ENCODE measurements around the gene ACTR10.

Gene ACTR10

GRCh38 chr14:58275527-58276190 is 75.7 kb downstream of the ACTR10 start:
- in situ Hi-C loops (cut with HindIII; ENCODE audit: low pct_unique_long_range_greater_than_20kb, low sequenced_read_pairs): no loop called here
- no peak for TF ChIP-seq JUND (IDR thresholded peaks at IDR 0.05; ENCODE audit: low read depth)
- DNase-seq (ENCODE audit: low read depth in 1 of 2, low spot score in 1 of 2): no peak

- in situ Hi-C loops (cut with HindIII; ENCODE audit: low pct_unique_long_range_greater_than_20kb, low sequenced_read_pairs): no loop called here
- no peak for TF ChIP-seq JUND (IDR thresholded peaks at IDR 0.05; ENCODE audit: low read depth)
- DNase-seq (ENCODE audit: low read depth in 1 of 2, low spot score in 1 of 2): no peak
Observed at GRCh38 chr14:58276208-58276607, 76.3 kb downstream of the ACTR10 start.

- no peak for DNase-seq (ENCODE audit: low read depth in 1 of 2, low spot score in 1 of 2)
- no peak for TF ChIP-seq JUND (IDR thresholded peaks at IDR 0.05; ENCODE audit: low read depth)
- in situ Hi-C loops (cut with HindIII; ENCODE audit: low pct_unique_long_range_greater_than_20kb, low sequenced_read_pairs): no loop called here
Observed at GRCh38 chr14:58278177-58278576, 78.2 kb downstream of the ACTR10 start.

- in situ Hi-C loops (cut with HindIII; ENCODE audit: low pct_unique_long_range_greater_than_20kb, low sequenced_read_pairs): no loop called here
- TF ChIP-seq JUND (IDR thresholded peaks at IDR 0.05; ENCODE audit: low read depth): no peak
Observed at GRCh38 chr14:58280954-58281787, 81.2 kb downstream of the ACTR10 start.

GRCh38 chr14:58281969-58282368 is 82.0 kb downstream of the ACTR10 start:
- TF ChIP-seq JUND (IDR thresholded peaks at IDR 0.05; ENCODE audit: low read depth): no peak
- no peak for DNase-seq (ENCODE audit: low read depth in 1 of 2, low spot score in 1 of 2)
- in situ Hi-C loops (cut with HindIII; ENCODE audit: low pct_unique_long_range_greater_than_20kb, low sequenced_read_pairs): no loop called here

More at GRCh38 chr14:58280954-58281787, 81.2 kb downstream of the ACTR10 start:
- no peak for DNase-seq (ENCODE audit: low read depth in 1 of 2, low spot score in 1 of 2)

GRCh38 chr14:58282925-58283593 is 83.1 kb downstream of the ACTR10 start:
- in situ Hi-C loops (cut with HindIII; ENCODE audit: low pct_unique_long_range_greater_than_20kb, low sequenced_read_pairs): no loop called here
- no peak for DNase-seq (ENCODE audit: low read depth in 1 of 2, low spot score in 1 of 2)
- TF ChIP-seq JUND (IDR thresholded peaks at IDR 0.05; ENCODE audit: low read depth): no peak

GRCh38 chr14:58283730-58284129 is 83.8 kb downstream of the ACTR10 start:
- TF ChIP-seq JUND (IDR thresholded peaks at IDR 0.05; ENCODE audit: low read depth): no peak
- in situ Hi-C loops (cut with HindIII; ENCODE audit: low pct_unique_long_range_greater_than_20kb, low sequenced_read_pairs): no loop called here
- DNase-seq (ENCODE audit: low read depth in 1 of 2, low spot score in 1 of 2): no peak

GRCh38 chr14:58285132-58285531 is 85.2 kb downstream of the ACTR10 start:
- no peak for DNase-seq (ENCODE audit: low read depth in 1 of 2, low spot score in 1 of 2)
- in situ Hi-C loops (cut with HindIII; ENCODE audit: low pct_unique_long_range_greater_than_20kb, low sequenced_read_pairs): no loop called here
- no peak for TF ChIP-seq JUND (IDR thresholded peaks at IDR 0.05; ENCODE audit: low read depth)
